ENCODE measurements around the gene AOC2. TPM values are rescaled to one million over a fixed set of nuclear protein-coding genes. Genes with fewer than 3 reads are reported as not detected.
"Not testable (repeated sequence)": the region's sequence is repeated elsewhere in the genome, so short reads cannot be mapped to it uniquely, and the experiment has no call there.

Gene AOC2
- total RNA-seq, 2 donors from 2014 or later = 2.0 to 3.4 TPM

GRCh38 chr17:42895185-42895555 is 50.8 kb downstream of the AOC2 start:
- no peaks in the 10 kb centered on the region for H3K9me3 Mint-ChIP-seq
- H3K36me3 Mint-ChIP-seq (ENCODE audit: low read depth) = no peaks in the 10 kb centered on the region
- no peak overlapping the region for H3K4me3 Mint-ChIP-seq
- no peaks in the 10 kb centered on the region for H3K4me1 Mint-ChIP-seq
- H3K27ac Mint-ChIP-seq = no peak overlapping the region
- no peak for ATAC-seq (replicated peaks)
- peaks cover 13% of the 10 kb centered on the region for H3K27me3 Mint-ChIP-seq

GRCh38 chr17:42898147-42898811 is 53.9 kb downstream of the AOC2 start:
- no peak for ATAC-seq (replicated peaks)
- no peaks in the 10 kb centered on the region for H3K9me3 Mint-ChIP-seq
- H3K4me1 Mint-ChIP-seq = no peaks in the 10 kb centered on the region
- peaks cover 21% of the 10 kb centered on the region for H3K27me3 Mint-ChIP-seq
- H3K36me3 Mint-ChIP-seq (ENCODE audit: low read depth) = no peaks in the 10 kb centered on the region
- no peak overlapping the region for H3K4me3 Mint-ChIP-seq
- no peak overlapping the region for H3K27ac Mint-ChIP-seq

GRCh38 chr17:42899981-42900380 is 55.6 kb downstream of the AOC2 start:
- not testable (repeated sequence) for H3K27ac Mint-ChIP-seq; H3K36me3 Mint-ChIP-seq (ENCODE audit: low read depth)
- peaks cover 19% of the 10 kb centered on the region for H3K27me3 Mint-ChIP-seq

More at GRCh38 chr17:42899981-42900380, 55.6 kb downstream of the AOC2 start:
- not testable (repeated sequence) for H3K4me1 Mint-ChIP-seq; H3K4me3 Mint-ChIP-seq; ATAC-seq (replicated peaks); H3K9me3 Mint-ChIP-seq

Other genes starting within 250 kb of the AOC2 start
- gene RETREG3, start 235.2 kb upstream of the AOC2 start, total RNA-seq = 10 to 100 TPM; 38.5 to 50.7 TPM
- 10 to 100 TPM; 55.8 to 88.4 TPM for gene TUBG1, start 234.9 kb upstream of the AOC2 start, total RNA-seq
- 10 to 100 TPM in 1 of 2 donors, 1 to 10 TPM in 1; 7.5 to 15.7 TPM for gene TUBG2, start 185.3 kb upstream of the AOC2 start, total RNA-seq
- 1 to 10 TPM in 1 of 2 donors, under 1 TPM in 1; 0.61 to 1.5 TPM for gene PLEKHH3, start 167.6 kb upstream of the AOC2 start, total RNA-seq
- gene CCR10, start 162.7 kb upstream of the AOC2 start, total RNA-seq = 1 to 10 TPM in 1 of 2 donors, under 1 TPM in 1; 0.82 to 1.1 TPM
- gene CNTNAP1, start 162.0 kb upstream of the AOC2 start, total RNA-seq = 1 to 10 TPM in 1 of 2 donors, under 1 TPM in 1; 0.61 to 2.8 TPM
- gene EZH1, start 99.5 kb upstream of the AOC2 start, total RNA-seq = 10 to 100 TPM; 35.3 to 69.1 TPM
- gene RAMP2, start 83.4 kb upstream of the AOC2 start, total RNA-seq = not detected
- 10 to 100 TPM; 39.3 to 47.5 TPM for gene VPS25, start 71.1 kb upstream of the AOC2 start, total RNA-seq
- 1 to 10 TPM in 1 of 2 donors, under 1 TPM in 1; 0.41 to 1.5 TPM for gene WNK4, start 64.0 kb upstream of the AOC2 start, total RNA-seq
- gene COA3, start 45.9 kb upstream of the AOC2 start, total RNA-seq = 10 to 100 TPM; 18.6 to 31.2 TPM
- under 1 TPM in 1 of 2 donors, not detected in 1; 0.24 TPM for gene CNTD1, start 45.7 kb upstream of the AOC2 start, total RNA-seq
- gene BECN1, start 20.3 kb upstream of the AOC2 start, total RNA-seq = 10 to 100 TPM; 62.3 to 98.2 TPM
- 100 to 1,000 TPM in 1 of 2 donors, 10 to 100 TPM in 1; 56.5 to 159 TPM for gene PSME3, start 11.2 kb upstream of the AOC2 start, total RNA-seq
- 1 to 10 TPM; 2.2 to 3.0 TPM for gene AOC3, start 6.6 kb downstream of the AOC2 start, total RNA-seq
- gene G6PC1, start 56.2 kb downstream of the AOC2 start, total RNA-seq = not detected
- gene AARSD1, start 119.9 kb downstream of the AOC2 start, total RNA-seq = 10 to 100 TPM; 58.5 to 61.3 TPM
- 1 to 10 TPM; 1.4 to 2.7 TPM for gene PTGES3L, start 135.5 kb downstream of the AOC2 start, total RNA-seq
- 10 to 100 TPM; 15.7 to 21.9 TPM for gene RUNDC1, start 136.0 kb downstream of the AOC2 start, total RNA-seq
- gene RPL27, start 153.8 kb downstream of the AOC2 start, total RNA-seq = 1,000 to 10,000 TPM; 1,154 to 1,186 TPM
- gene IFI35, start 162.2 kb downstream of the AOC2 start, total RNA-seq = 10 to 100 TPM; 38.4 to 45.4 TPM
- gene VAT1, start 177.8 kb downstream of the AOC2 start, total RNA-seq = 10 to 100 TPM; 30.9 to 36.5 TPM
- gene RND2, start 180.7 kb downstream of the AOC2 start, total RNA-seq = not detected

All from activated T-helper 17 cell treated with anti-CD3 and anti-CD28 coated beads, Interleukin-2, amount 50 U/mL, for 72 hours (primary cell).